ENCODE results near the gene CUL3.
A peak's percentile ranks its signal among the peaks of the same experiment; 100 is the strongest.

CUL3 gene

GRCh38 chr2:224585211-224586088, at the start of gene CUL3:
Gene CUL3 (minus strand): TSS chr2:224585363. CDS start chr2:224585009, 354 bp downstream.
- in situ Hi-C loops (cut with HindIII; ENCODE audit: low sequenced_read_pairs), result no loop called here
- no peak for TF ChIP-seq CTCF (IDR thresholded peaks at IDR 0.05; ENCODE audit: low read depth, low read length, missing control alignments)
- peak; percentile 95 for DNase-seq (ENCODE audit: low read depth)
- peak within 1 kb of the TSS; percentile 91 for H3K4me3 ChIP-seq (ENCODE audit: low read depth, low read length)

GRCh38 chr2:224630659-224631550, 45.7 kb upstream of the CUL3 start:
- DNase-seq (ENCODE audit: low read depth), result no peak
- in situ Hi-C loops (cut with HindIII; ENCODE audit: low sequenced_read_pairs), result no loop called here
- no peak for TF ChIP-seq CTCF (IDR thresholded peaks at IDR 0.05; ENCODE audit: low read depth, low read length, missing control alignments)

GRCh38 chr2:224628416-224628815, 43.3 kb upstream of the CUL3 start:
- no peak for DNase-seq (ENCODE audit: low read depth)
- no peak overlapping the region for H3K4me3 ChIP-seq (ENCODE audit: low read depth, low read length)
- in situ Hi-C loops (cut with HindIII; ENCODE audit: low sequenced_read_pairs), result no loop called here
- no peak for TF ChIP-seq CTCF (IDR thresholded peaks at IDR 0.05; ENCODE audit: low read depth, low read length, missing control alignments)

More at GRCh38 chr2:224630659-224631550, 45.7 kb upstream of the CUL3 start:
- no peak overlapping the region for H3K4me3 ChIP-seq (ENCODE audit: low read depth, low read length)

GRCh38 chr2:224626735-224627134, 41.6 kb upstream of the CUL3 start:
- in situ Hi-C loops (cut with HindIII; ENCODE audit: low sequenced_read_pairs), result no loop called here
- no peak overlapping the region for H3K4me3 ChIP-seq (ENCODE audit: low read depth, low read length)
- DNase-seq (ENCODE audit: low read depth), result no peak
- TF ChIP-seq CTCF (IDR thresholded peaks at IDR 0.05; ENCODE audit: low read depth, low read length, missing control alignments), result no peak

- no peak overlapping the region for H3K4me3 ChIP-seq (ENCODE audit: low read depth, low read length)
- in situ Hi-C loops (cut with HindIII; ENCODE audit: low sequenced_read_pairs), result no loop called here
- TF ChIP-seq CTCF (IDR thresholded peaks at IDR 0.05; ENCODE audit: low read depth, low read length, missing control alignments), result no peak
- no peak for DNase-seq (ENCODE audit: low read depth)
Observed at GRCh38 chr2:224613543-224614286, 28.6 kb upstream of the CUL3 start.

GRCh38 chr2:224612578-224612977, 27.4 kb upstream of the CUL3 start:
- no peak for DNase-seq (ENCODE audit: low read depth)
- H3K4me3 ChIP-seq (ENCODE audit: low read depth, low read length), result no peak overlapping the region
- TF ChIP-seq CTCF (IDR thresholded peaks at IDR 0.05; ENCODE audit: low read depth, low read length, missing control alignments), result no peak
- in situ Hi-C loops (cut with HindIII; ENCODE audit: low sequenced_read_pairs), result no loop called here

Data from astrocyte of the cerebellum (primary cell).